Nephron (organoid): Measurements from ENCODE around the gene ZNF48.
A peak's percentile ranks its signal among the peaks of the same experiment; 100 is the strongest.

Source experiments
- H3K27ac Mint-ChIP-seq, 3 experiments: 2 replicates each; pipeline ENCODE4 v1.8.0; 2020; ENCODE audit warnings: mixed read lengths in 3 of 3, mild to moderate bottlenecking in 2 of 3, moderate library complexity in 1 of 3
- H3K27me3 Mint-ChIP-seq: 2 replicates; pipeline ENCODE4 v1.8.0; 2021; ENCODE audit warnings: low read depth, mild to moderate bottlenecking, moderate library complexity, mixed read lengths
- H3K36me3 Mint-ChIP-seq: 2 replicates; pipeline ENCODE4 v1.8.0; 2020; ENCODE audit warnings: low read depth, mixed read lengths
- H3K4me1 Mint-ChIP-seq: 2 replicates; pipeline ENCODE4 v1.8.0; 2020; ENCODE audit warnings: mixed read lengths
- H3K4me3 Mint-ChIP-seq, 3 experiments: 2 replicates each; pipeline ENCODE4 v1.8.0; 2020; ENCODE audit warnings: mild to moderate bottlenecking in 3 of 3, mixed read lengths in 3 of 3, moderate library complexity in 2 of 3
- H3K9me3 Mint-ChIP-seq: 2 replicates; pipeline ENCODE4 v1.8.0; 2020; ENCODE audit warnings: mixed read lengths
- TF ChIP-seq, protein P1 (sequence below), 3 experiments: fragments of 200-600 bp; sonication (generic); IDR thresholded peaks; one replicate each; pipeline ENCODE4 v1.5.0; 2021; ENCODE audit warnings: antibody characterized with exemption in 3 of 3; ENCODE audit not compliant: unreplicated experiment in 3 of 3

The ZNF48 gene

DNA sequence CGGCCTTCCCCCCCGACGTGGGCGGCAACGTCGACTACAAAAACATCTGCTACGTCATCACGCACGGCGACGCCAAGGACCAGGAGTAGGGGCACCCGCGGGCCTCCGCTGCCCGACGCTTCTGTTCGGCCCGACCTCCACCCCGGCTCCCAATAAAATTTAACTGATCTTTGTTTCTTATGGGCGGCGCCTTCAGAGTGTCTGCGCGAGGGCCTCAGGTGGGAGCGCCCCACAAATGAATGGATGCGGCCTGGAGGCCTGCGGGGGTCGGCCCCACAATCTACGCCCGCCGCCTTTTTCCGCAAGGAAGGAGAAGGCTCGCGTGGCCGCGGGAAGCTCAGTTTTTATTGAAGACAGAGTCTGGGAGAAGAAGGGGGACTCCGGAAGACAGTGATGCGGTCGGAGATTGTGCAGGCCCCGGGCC lies 17.4 kb upstream of the ZNF48 start:
- H3K27me3 Mint-ChIP-seq, result no peaks in the 10 kb centered on the region
- H3K36me3 Mint-ChIP-seq, result no peaks in the 10 kb centered on the region
- H3K27ac Mint-ChIP-seq, result peak overlapping the region; percentile 99 to 100 (median 99)
- TF ChIP-seq, protein P1, sequence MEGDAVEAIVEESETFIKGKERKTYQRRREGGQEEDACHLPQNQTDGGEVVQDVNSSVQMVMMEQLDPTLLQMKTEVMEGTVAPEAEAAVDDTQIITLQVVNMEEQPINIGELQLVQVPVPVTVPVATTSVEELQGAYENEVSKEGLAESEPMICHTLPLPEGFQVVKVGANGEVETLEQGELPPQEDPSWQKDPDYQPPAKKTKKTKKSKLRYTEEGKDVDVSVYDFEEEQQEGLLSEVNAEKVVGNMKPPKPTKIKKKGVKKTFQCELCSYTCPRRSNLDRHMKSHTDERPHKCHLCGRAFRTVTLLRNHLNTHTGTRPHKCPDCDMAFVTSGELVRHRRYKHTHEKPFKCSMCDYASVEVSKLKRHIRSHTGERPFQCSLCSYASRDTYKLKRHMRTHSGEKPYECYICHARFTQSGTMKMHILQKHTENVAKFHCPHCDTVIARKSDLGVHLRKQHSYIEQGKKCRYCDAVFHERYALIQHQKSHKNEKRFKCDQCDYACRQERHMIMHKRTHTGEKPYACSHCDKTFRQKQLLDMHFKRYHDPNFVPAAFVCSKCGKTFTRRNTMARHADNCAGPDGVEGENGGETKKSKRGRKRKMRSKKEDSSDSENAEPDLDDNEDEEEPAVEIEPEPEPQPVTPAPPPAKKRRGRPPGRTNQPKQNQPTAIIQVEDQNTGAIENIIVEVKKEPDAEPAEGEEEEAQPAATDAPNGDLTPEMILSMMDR (IDR thresholded peaks at IDR 0.05; ENCODE audit: unreplicated experiment in 3 of 3), result no peak
- H3K9me3 Mint-ChIP-seq, result no peaks in the 10 kb centered on the region
- peak overlapping the region; percentile 87 to 96 (median 88) for H3K4me3 Mint-ChIP-seq
- peaks cover 18% of the 10 kb centered on the region for H3K4me1 Mint-ChIP-seq

DNA sequence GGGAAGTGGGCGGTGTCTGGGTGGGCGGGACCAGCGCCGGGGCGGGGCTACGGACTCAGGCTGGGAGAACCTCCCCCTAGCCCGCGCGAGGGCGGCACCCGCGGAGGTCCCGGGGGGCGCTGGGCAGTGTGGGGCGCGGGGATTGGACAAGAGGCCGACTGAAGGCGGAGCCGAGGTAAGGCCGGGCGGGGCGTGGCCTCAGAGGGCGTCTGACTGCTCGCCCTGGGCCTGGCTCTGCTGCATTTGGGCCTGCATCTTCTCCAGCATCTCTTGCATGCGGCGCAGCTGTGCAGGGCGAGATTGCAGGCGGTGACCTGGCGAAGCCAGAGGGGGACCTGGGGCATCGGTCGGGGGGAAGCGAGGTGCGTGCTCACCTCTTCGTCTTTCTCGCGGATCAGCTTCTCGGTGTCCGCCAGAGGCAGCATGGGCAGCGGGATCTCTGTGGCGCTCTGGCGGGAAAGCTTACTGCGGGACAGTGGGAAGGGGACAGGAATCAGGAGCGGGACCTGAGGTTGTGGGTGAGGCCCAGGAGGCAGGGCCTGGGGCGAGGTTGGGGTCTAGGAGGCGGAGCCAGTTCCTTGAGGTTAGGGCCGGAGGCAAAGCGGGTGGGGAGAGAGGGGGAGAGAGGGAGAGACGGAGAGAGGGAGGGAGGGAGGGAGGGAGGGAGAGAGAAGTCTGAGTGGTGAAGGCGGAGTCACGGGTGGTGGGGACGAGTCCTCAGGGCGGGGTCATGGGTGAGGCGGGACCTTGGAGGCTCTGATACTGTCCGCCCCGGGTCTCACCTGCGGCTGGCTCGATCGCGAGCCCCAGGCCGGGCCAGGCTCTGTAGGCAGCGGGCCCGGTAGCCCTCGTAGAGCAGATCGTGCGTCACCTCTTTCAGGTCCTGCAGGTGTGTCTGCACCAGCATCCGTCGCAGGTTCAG lies 16.7 kb upstream of the ZNF48 start:
- H3K36me3 Mint-ChIP-seq, result no peaks in the 10 kb centered on the region
- TF ChIP-seq, protein P1 (IDR thresholded peaks at IDR 0.05; ENCODE audit: unreplicated experiment in 3 of 3), result no peak
- H3K4me3 Mint-ChIP-seq, result peak overlapping the region; percentile 87 to 96 (median 88)
- H3K27ac Mint-ChIP-seq, result peak overlapping the region; percentile 99 to 100 (median 99)
- no peaks in the 10 kb centered on the region for H3K9me3 Mint-ChIP-seq
- H3K27me3 Mint-ChIP-seq, result peaks cover under 1% of the 10 kb centered on the region
- peaks cover 19% of the 10 kb centered on the region for H3K4me1 Mint-ChIP-seq

DNA sequence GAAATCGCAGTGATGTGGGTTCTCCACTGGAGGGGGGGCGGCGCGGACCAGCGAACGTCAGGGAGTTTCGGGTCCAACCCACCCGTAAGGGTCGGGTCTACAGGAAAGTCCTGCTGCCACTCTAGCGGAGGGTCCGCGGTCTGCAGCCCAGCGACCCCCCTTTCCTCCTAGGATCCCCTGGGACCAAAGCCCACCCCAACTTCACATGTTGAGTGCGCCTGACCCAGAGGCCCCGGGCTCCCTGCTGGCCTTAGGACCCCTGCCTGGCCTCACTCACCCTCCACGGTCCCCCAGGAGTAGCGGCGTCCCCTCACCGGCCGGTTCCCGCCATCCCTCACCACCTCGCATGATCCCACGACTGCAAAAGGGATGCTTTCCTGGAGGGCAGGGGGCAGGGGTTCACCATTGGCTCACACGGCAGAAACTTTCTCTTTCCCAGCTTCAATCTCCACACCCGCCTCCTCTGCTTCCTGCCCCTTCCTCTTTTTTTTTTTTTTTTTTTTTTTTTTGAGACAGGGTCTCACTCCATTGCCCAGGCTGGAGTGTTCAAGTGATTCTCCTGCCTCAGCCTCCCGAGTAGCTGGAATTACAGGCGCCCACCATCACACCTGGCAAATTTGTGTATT lies 15.9 kb upstream of the ZNF48 start:
- H3K4me1 Mint-ChIP-seq, result peaks cover 23% of the 10 kb centered on the region
- H3K36me3 Mint-ChIP-seq, result no peaks in the 10 kb centered on the region
- H3K27me3 Mint-ChIP-seq, result peaks cover 4% of the 10 kb centered on the region
- H3K9me3 Mint-ChIP-seq, result no peaks in the 10 kb centered on the region
- peak overlapping the region; percentile 99 to 100 (median 99) for H3K27ac Mint-ChIP-seq
- peak overlapping the region; percentile 87 to 96 (median 88) for H3K4me3 Mint-ChIP-seq
- TF ChIP-seq, protein P1 (IDR thresholded peaks at IDR 0.05; ENCODE audit: unreplicated experiment in 3 of 3), result no peak

DNA sequence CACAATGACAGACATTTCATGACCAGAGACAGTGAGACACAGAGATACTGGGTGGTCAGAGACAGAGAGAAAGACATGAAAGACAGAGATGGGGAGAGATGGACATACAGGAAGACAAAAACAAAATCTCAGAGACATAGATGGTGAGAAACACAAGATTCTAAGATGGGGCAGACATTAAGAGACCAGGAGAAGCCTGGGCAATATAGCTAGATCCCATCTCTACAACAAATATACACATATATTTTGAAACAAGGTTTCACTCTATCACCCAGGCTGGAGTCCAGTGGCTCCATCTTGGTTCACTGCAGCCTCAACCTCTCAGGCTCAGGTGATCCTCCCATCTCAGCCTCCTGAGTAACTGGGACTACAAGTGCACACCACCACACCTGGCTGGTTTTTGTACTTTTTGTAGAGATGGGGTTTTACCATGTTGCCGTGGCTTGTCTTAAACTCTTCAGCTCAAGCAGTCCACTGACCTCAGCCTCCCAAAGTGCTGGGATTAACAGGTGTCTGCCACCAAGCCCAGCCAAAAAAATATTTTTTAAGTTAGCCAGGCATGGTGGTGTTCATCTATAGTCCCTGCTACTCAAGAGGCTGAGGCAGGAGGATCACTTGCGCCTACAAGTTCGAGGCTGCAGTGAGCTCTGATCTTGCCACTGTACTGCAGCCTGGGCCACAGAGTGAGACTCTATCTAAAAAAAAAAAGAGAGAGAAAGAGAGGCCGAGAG lies 15.0 kb upstream of the ZNF48 start:
- Mint-ChIP-seq H3K27me3 (peaks cover 4% of the 10 kb centered on the region), H3K4me3 (peak overlapping the region; percentile 87 to 96 (median 88)), H3K36me3 (no peaks in the 10 kb centered on the region), H3K27ac (peak overlapping the region; percentile 35 to 59 (median 51)), H3K9me3 (no peaks in the 10 kb centered on the region), H3K4me1 (peaks cover 23% of the 10 kb centered on the region)
- TF ChIP-seq, protein P1 (IDR thresholded peaks at IDR 0.05; ENCODE audit: unreplicated experiment in 3 of 3), result no peak

DNA sequence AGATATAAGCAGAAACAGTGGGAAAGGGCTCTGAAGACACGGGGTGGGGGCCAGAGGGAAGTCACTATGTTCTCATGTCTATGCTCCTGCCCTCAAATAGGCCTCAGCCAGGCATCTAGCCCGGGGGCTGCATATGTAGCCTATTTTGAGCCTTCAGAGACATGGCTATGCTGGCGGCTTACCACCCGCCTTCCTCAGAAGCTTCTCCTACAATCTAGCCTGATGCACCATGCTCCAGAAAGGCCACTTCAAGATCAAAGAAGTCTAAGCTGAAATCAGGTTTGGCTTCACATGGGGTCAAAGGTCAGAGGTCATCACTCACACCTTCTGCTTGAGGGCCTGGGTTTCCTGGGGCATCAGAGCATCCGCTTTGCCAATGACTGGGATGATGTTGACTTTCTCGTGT lies 14.4 kb upstream of the ZNF48 start:
- Mint-ChIP-seq H3K27ac (peak overlapping the region in 2 of 3 experiments; percentile 51 to 59), H3K9me3 (no peaks in the 10 kb centered on the region), H3K27me3 (peaks cover 4% of the 10 kb centered on the region), H3K36me3 (no peaks in the 10 kb centered on the region), H3K4me3 (peak overlapping the region; percentile 29 to 87 (median 74)), H3K4me1 (peaks cover 23% of the 10 kb centered on the region)
- TF ChIP-seq, protein P1 (IDR thresholded peaks at IDR 0.05; ENCODE audit: unreplicated experiment in 3 of 3), result no peak
